HG03521 (cell line): Measurements from ENCODE around the gene SPDYE18.
"Not testable (repeated sequence)": the region's sequence is repeated elsewhere in the genome, so short reads cannot be mapped to it uniquely, and the experiment has no call there.

Source experiments
- ATAC-seq: cut with Tn5 transposase; IDR thresholded peaks from one replicate; pipeline ENCODE4 v1.9.1; 2021; ENCODE audit warnings: mild to moderate bottlenecking, moderate library complexity; ENCODE audit not compliant: unreplicated experiment

Gene SPDYE18

DNA sequence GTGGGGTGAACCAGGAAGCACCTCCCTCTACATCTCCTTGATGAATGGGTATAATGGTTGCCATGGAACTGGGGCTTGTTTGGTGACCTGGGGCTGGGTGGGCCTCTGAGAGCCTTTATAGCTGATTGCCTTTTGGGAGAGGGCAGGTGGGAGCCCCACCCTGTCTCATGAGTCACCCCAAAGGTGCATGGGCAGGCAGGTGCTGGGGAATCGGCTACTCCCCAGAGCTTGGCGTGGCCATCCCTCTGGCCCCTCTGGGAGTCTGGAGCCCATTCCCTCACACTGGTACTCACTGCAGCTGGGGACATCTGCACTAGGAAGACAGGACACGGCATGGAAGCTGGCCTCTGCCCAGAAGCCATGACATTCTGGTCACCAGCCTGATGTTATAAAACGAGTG lies at the start of gene SPDYE18:
Gene SPDYE18 (minus strand): TSS at position 2 of the 400 bp plus-strand sequence. CDS start 2,046 bp downstream, outside the sequence.
- not testable (repeated sequence) for ATAC-seq

GRCh38 chr7:77108362-77108761 lies 46.0 kb upstream of the SPDYE18 start:
- ATAC-seq: not testable (repeated sequence)

DNA sequence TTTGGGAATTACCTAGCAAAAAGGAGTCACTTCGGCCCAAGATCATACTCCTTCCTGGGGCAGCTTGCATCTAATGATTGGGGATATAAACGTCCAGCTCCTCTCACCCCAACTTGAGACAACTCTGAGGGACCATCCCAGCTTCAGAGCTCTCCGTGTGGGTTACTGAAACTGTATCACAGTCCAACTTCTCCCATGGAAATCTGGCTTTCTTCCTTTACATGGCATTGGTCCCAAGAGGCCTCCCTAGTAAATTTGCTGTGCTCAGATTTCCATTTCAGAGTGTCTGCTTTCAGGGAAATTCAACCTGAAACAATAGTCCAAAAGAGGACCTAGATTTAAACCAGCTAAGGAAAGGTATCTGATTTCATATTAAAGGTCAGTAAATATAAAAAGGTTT lies 45.3 kb upstream of the SPDYE18 start:
- ATAC-seq: not testable (repeated sequence)

DNA sequence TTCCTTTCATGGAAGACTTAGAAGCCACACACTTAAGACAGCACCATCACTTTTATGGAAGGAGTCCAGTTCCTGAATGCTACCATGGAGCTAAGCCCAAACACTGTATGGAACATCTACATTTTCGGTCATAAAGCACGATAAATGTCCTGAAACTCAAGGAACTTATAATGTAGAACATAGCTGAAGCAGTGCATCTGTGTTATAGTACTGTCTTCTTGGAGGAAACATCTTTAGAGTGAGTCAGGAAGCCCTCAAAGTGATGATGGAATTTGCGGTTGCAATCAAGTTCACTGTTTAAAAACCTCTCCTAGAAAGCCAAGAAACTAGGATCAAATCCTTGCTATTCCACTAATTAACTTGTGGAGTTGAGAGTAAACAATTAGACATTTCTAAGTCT lies 43.5 kb upstream of the SPDYE18 start:
- not testable (repeated sequence) for ATAC-seq

DNA sequence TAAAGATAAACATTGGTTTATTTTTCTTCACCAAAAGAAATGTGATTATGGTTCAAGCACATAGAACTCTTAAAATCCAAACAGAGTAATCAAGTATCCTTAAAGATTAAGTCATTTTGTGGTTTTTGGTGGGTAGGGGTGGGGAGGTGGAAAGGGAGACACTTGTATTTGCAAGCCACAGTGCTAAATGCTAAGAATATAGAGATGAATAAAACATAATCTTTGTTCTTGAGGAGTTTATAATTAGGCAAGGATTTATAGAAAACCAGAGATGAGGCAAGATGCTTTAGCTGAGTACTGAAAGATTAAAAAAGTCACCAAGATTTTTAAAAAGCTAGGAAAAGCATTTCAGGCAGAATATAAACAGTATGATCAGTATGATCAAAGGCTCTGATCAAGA lies 40.3 kb upstream of the SPDYE18 start:
- not testable (repeated sequence) for ATAC-seq

- not testable (repeated sequence) for ATAC-seq
These were observed 38.8 kb upstream of the SPDYE18 start for GRCh38 chr7:77101187-77101586.

DNA sequence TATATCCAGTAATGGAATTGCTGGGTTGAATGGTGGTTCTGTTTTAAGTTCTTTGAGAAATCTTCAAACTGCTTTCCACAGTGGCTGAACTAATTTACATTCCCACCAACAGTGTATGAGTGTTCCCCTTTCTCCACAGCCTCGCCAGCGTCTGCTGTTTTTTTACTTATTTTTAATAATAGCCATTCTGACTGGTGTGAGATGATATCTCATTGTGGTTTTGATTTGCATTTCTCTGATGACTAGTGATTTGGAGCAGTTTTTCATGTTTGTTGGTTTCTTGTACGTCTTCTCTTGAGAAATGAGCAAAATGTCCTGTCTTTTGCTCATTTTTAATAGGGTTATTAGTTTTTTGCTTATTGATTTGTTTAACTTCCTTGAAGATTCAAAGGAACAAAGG lies 38.1 kb upstream of the SPDYE18 start:
- ATAC-seq: not testable (repeated sequence)

GRCh38 chr7:77092301-77092700 lies 29.9 kb upstream of the SPDYE18 start:
- not testable (repeated sequence) for ATAC-seq

DNA sequence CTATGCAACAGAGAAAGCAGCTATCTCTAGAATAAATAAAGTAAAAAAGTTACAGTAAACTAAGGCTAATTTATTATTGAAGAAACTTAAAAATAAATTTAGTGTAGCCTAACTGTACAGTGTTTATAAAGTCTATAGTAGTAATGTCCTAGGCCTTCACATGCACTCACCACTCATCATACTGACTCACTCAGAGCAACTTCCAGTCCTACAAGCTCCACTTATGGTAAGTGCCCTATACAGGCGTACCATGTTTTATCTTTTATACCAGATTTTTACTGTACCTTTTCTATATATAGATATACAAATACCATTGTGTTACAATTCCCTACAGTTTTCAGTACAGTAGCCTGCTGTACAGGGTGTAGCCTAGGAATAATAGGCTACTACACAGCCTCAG lies 19.8 kb upstream of the SPDYE18 start:
- ATAC-seq: not testable (repeated sequence)

- not testable (repeated sequence) for ATAC-seq
These were observed 17.9 kb upstream of the SPDYE18 start for GRCh38 chr7:77080236-77080635.

GRCh38 chr7:77079624-77080023 lies 17.3 kb upstream of the SPDYE18 start:
- ATAC-seq: not testable (repeated sequence)

GRCh38 chr7:77079112-77079511 lies 16.8 kb upstream of the SPDYE18 start:
- not testable (repeated sequence) for ATAC-seq

DNA sequence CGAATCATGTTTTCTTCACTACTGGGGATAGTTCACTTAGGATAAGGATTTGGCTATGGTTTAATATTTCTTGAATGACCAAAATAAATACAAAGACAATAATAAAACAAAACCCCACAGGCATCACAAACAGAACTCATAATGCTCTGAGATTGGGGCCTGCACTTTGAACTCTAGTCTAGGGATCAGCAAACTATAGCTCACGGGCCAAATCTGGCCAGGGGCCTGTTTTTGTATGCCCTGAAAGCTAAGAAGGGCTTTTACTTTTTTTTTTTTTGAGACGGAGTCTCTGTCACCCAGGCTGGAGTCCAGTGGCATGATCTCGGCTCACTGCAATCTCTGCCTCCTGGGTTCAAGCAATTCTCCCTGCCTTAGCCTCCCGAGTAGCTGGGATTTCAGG lies 14.7 kb upstream of the SPDYE18 start:
- not testable (repeated sequence) for ATAC-seq

DNA sequence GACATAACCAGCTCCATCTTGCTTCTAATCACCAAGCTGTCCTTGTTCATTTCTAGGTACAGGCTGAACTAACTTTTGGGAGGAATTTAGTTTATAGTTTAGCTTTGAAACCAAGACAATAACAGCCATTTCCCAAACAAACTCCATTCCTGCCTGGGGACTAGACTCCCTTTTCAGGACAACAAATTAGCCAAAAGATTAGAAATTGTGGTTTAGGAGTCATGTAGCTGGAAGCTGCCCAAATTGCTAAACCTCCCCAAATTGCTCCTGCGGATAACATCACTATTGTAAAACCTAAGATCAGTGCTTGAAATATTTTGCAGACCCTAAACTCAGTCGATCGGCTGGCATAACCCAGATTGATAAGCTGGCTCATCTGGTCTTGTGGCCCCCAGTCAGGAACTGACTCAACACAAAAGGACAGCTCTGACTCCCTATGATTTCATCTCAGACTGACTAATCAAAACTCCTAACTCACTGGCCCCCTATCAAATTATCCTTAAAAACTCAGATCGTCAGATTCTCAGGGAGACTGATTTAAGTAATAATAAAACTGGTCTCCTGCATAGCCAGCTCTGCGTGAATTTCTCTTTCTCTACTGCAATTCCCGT lies 12.5 kb upstream of the SPDYE18 start:
- not testable (repeated sequence) for ATAC-seq

DNA sequence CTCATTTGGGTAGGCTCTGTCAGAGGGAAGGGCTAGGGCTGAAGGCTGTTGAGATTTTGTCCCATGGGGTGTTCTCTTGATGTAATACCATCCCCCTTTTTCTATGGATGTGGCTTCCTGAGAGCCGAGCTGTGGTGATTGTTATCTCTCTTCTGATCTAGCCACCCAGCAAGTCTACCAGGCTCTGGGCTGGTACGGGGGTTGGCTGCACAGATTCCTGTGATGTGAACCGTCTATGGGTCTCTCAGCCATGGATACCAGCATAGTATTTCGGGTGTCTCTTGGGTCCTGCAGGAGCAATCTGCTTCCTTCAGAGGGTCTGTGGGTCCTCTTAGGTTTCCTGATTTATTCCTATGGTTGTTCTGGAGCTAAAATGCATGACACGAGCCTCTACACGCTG lies 8.8 kb upstream of the SPDYE18 start:
- not testable (repeated sequence) for ATAC-seq

GRCh38 chr7:77065869-77066268 lies 3.5 kb upstream of the SPDYE18 start:
- ATAC-seq: not testable (repeated sequence)

DNA sequence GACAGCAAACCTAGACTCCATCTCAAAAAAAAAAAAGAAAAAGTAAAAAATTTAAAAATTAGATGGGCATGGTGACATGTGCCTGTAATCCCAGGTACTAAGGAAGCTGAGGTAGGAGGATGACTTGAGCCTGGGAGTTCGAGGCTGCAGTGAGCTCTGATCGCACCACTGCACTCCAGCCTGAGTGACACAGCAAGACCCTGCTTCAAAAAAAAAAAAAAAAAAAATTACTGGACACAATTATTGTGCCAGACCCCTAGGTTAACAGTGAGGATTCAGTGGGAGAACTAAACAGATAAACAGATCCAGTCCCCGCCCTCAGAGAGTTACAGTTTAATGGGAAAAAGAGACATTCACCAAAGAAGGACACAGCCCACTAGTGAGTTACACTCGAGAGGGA lies 1.4 kb upstream of the SPDYE18 start:
- ATAC-seq: not testable (repeated sequence)

GRCh38 chr7:77032261-77032660 lies 30.1 kb downstream of the SPDYE18 start, which contains the start of gene SPDYE17:
TSS of gene SPDYE17 (minus strand) at chr7:77032361. CDS start at chr7:77030570, 1,791 bp downstream.
- ATAC-seq: not testable (repeated sequence)

DNA sequence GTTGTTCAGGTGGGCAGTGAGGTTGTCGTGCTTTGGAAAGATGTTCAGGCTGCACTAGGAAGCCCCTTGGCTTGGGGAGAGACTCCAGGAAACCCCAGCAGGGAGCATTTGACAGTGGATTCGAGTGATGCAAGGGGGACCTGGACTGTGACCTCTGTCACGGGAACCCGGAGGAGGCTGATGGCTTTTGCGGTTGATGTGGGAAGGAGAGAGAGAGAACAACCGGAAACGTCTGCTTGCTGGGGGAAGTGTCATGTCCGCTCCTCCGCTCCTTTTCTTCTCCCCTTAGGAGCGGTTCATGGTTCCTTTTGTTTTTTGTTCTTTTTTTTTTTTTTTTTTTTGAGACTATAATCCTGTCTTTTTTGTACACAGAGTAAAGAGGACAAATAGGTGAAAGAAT lies 36.0 kb downstream of the SPDYE18 start:
- ATAC-seq: not testable (repeated sequence)

GRCh38 chr7:77010074-77010680 lies 52.2 kb downstream of the SPDYE18 start:
- ATAC-seq: not testable (repeated sequence)

DNA sequence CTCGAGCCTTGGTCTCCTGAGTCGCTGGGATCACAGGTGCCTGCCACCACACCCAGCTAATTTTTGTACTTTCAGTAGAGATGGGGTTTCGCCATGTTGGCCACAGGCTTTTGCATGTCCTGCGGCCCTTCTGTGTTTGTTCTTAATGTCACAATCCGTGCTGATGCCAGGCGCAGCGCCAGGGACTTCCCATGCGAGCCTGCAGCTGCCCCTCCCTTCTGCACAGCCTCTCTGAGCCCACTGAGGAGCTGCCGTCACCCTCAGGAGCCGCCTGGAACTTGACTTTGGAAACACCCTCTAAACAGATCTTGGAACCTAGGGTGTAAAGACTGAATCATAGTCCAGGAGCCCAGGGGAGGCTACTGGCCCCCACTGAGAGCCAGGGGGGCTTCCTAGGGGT lies 54.4 kb downstream of the SPDYE18 start:
- not testable (repeated sequence) for ATAC-seq
